ENCODE measurements around the gene CDKN2B-AS1. TPM values are rescaled to one million over a fixed set of nuclear protein-coding genes. Genes with fewer than 3 reads are reported as not detected.

Gene CDKN2B-AS1
- total RNA-seq, 1 donor from 2014 or later = 7.1 TPM

- no peak for DNase-seq (ENCODE audit: extremely low read depth, low read depth, low spot score)
These were observed 120.4 kb downstream of the CDKN2B-AS1 start for GRCh38 chr9:22114956-22115355.

- no peak for DNase-seq (ENCODE audit: extremely low read depth, low read depth, low spot score)
These were observed 122.2 kb downstream of the CDKN2B-AS1 start for GRCh38 chr9:22116758-22117157.

- DNase-seq (ENCODE audit: extremely low read depth, low read depth, low spot score) = no peak
These were observed 123.2 kb downstream of the CDKN2B-AS1 start for GRCh38 chr9:22117511-22118384.

GRCh38 chr9:22118810-22119521 is 124.4 kb downstream of the CDKN2B-AS1 start:
- no peak for DNase-seq (ENCODE audit: extremely low read depth, low read depth, low spot score)

- no peak for DNase-seq (ENCODE audit: extremely low read depth, low read depth, low spot score)
These were observed 125.0 kb downstream of the CDKN2B-AS1 start for GRCh38 chr9:22119522-22120158.

GRCh38 chr9:22120159-22120549 is 125.6 kb downstream of the CDKN2B-AS1 start:
- no peak for DNase-seq (ENCODE audit: extremely low read depth, low read depth, low spot score)

- no peak for DNase-seq (ENCODE audit: extremely low read depth, low read depth, low spot score)
These were observed 126.0 kb downstream of the CDKN2B-AS1 start for GRCh38 chr9:22120595-22120994.

- no peak for DNase-seq (ENCODE audit: extremely low read depth, low read depth, low spot score)
These were observed 129.8 kb downstream of the CDKN2B-AS1 start for GRCh38 chr9:22124263-22125011.

- no peak for DNase-seq (ENCODE audit: extremely low read depth, low read depth, low spot score)
These were observed 134.5 kb downstream of the CDKN2B-AS1 start for GRCh38 chr9:22129133-22129532.

- DNase-seq (ENCODE audit: extremely low read depth, low read depth, low spot score) = no peak
These were observed 135.0 kb downstream of the CDKN2B-AS1 start for GRCh38 chr9:22129633-22130032.

GRCh38 chr9:22131817-22132216 is 137.2 kb downstream of the CDKN2B-AS1 start:
- DNase-seq (ENCODE audit: extremely low read depth, low read depth, low spot score) = no peak

- no peak for DNase-seq (ENCODE audit: extremely low read depth, low read depth, low spot score)
These were observed 139.8 kb downstream of the CDKN2B-AS1 start for GRCh38 chr9:22134390-22134789.

GRCh38 chr9:22136461-22137096 is 142.0 kb downstream of the CDKN2B-AS1 start:
- DNase-seq (ENCODE audit: extremely low read depth, low read depth, low spot score) = no peak

GRCh38 chr9:22138956-22139660 is 144.5 kb downstream of the CDKN2B-AS1 start:
- DNase-seq (ENCODE audit: extremely low read depth, low read depth, low spot score) = no peak

- no peak for DNase-seq (ENCODE audit: extremely low read depth, low read depth, low spot score)
These were observed 147.3 kb downstream of the CDKN2B-AS1 start for GRCh38 chr9:22141908-22142307.

GRCh38 chr9:22142671-22143070 is 148.1 kb downstream of the CDKN2B-AS1 start:
- DNase-seq (ENCODE audit: extremely low read depth, low read depth, low spot score) = no peak

GRCh38 chr9:22143799-22144625 is 149.4 kb downstream of the CDKN2B-AS1 start:
- no peak for DNase-seq (ENCODE audit: extremely low read depth, low read depth, low spot score)

GRCh38 chr9:22146604-22147003 is 152.0 kb downstream of the CDKN2B-AS1 start:
- no peak for DNase-seq (ENCODE audit: extremely low read depth, low read depth, low spot score)

All from glomerular endothelial cell (primary cell).